GM12873 (cell line): Measurements from ENCODE around the gene NOL6.

Source experiments
- TF ChIP-seq, protein P1 (sequence below): IDR thresholded peaks from 2 replicates; pipeline ENCODE4 v1.5.1; 2012; ENCODE audit warnings: low read depth, mild to moderate bottlenecking, moderate library complexity, low read length, control low read depth; ENCODE audit not compliant: insufficient read depth; ENCODE audit errors: missing control alignments

The NOL6 gene

DNA sequence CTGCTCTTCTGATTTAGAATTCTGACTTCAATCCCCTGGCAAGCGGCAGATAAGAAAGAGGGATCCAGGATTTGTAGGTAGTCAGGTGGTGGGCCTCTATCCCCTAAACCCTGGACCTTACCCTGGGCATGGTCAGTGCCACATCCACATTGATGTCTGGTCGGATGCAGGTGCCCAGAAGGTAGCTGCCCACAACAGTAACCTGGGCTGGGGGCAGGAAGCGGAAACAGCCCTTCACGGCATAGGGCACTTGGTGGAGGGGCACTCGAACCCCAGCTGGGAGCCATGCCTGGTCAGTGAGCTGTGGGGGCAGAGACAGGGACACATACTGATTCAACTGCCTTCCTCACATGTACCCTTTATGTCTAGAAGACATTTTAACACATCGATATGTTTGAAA, 3.8 kb downstream of the NOL6 start:
- TF ChIP-seq, protein P1, sequence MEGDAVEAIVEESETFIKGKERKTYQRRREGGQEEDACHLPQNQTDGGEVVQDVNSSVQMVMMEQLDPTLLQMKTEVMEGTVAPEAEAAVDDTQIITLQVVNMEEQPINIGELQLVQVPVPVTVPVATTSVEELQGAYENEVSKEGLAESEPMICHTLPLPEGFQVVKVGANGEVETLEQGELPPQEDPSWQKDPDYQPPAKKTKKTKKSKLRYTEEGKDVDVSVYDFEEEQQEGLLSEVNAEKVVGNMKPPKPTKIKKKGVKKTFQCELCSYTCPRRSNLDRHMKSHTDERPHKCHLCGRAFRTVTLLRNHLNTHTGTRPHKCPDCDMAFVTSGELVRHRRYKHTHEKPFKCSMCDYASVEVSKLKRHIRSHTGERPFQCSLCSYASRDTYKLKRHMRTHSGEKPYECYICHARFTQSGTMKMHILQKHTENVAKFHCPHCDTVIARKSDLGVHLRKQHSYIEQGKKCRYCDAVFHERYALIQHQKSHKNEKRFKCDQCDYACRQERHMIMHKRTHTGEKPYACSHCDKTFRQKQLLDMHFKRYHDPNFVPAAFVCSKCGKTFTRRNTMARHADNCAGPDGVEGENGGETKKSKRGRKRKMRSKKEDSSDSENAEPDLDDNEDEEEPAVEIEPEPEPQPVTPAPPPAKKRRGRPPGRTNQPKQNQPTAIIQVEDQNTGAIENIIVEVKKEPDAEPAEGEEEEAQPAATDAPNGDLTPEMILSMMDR, result no peak

DNA sequence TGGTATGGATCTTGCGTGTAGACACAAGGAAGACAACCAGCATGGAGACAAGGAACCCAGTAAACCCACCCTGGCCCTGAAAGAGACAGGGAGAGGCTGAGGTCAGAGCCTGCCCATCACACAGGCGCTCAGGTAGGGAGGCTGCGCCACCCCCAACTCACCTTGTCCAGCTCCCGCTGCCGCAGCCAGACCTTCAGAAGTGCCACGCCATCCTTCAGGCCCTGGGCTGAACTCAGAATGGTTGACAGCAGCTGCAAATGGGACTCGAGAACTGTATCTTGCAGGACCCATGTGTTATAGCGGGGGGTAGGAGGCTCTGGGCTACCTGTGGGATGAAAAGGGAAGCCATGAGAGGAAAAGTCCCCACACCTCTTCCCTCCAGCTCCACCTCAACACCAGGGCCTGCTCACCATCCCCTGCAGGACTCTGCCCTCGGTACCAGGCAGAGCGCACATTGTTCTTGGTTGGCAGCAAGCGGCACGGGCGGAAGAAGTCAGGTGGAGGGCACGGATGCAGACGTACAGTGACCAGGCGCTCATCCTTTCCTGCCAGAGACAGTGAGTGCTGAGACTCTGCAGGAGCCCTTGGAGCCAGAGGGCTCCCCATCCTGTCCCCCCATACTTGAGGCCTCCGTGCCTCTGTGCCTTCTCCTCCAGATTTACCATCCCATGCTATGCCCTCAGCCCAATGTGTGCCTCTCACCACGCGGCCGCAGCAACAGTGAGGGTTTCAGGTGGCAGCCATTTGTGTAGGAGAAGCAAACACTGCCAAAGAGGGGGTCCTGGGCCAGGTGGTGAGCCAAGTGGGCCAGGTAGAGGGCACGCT, 4.7 kb downstream of the NOL6 start:
- TF ChIP-seq, protein P1, result no peak

DNA sequence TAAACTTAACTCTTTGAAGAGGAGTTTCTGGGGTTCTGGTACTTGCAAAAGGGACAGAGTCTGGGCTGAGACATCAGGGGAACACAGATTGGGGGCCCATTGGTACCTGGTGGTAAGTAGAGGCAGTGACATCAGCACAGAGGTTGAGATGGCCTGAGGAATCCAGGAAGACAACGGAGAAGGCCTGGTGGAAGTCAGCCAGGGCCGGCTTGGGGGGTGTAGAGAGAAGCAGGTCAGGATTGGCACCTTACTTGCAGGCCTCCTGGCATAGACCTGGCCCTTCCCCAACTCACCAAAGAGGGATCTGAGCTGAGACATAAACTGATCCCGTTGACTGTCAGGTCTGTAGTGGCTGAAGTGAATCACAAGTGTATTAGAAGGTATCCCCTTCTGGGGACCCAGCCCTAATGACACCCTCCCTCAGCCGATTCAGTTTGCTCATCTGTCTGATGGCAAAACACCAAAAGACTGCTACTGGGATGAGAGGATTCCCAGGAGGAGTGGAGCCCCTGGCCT, 5.5 kb downstream of the NOL6 start:
- TF ChIP-seq, protein P1, result no peak

DNA sequence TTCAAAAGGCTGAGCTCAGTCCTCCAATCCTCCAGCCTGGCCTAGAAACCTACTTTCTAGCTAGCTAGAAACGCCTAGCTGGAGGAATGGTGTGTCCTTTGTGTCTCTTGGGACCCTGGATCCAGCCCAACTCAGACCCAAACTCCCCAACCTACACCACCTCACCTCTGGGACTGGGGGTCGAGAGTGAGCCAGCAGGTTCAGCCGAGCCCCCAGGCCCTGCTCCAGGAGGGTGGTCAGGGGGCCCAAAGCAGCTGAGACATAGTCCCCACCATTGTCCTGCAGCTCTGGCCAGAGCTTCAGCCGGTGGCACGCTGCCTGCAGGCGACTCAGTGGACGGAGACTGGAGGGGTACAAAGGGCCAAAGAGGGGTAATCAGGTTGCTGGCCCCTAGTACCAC, 6.2 kb downstream of the NOL6 start:
- TF ChIP-seq, protein P1, result no peak

DNA sequence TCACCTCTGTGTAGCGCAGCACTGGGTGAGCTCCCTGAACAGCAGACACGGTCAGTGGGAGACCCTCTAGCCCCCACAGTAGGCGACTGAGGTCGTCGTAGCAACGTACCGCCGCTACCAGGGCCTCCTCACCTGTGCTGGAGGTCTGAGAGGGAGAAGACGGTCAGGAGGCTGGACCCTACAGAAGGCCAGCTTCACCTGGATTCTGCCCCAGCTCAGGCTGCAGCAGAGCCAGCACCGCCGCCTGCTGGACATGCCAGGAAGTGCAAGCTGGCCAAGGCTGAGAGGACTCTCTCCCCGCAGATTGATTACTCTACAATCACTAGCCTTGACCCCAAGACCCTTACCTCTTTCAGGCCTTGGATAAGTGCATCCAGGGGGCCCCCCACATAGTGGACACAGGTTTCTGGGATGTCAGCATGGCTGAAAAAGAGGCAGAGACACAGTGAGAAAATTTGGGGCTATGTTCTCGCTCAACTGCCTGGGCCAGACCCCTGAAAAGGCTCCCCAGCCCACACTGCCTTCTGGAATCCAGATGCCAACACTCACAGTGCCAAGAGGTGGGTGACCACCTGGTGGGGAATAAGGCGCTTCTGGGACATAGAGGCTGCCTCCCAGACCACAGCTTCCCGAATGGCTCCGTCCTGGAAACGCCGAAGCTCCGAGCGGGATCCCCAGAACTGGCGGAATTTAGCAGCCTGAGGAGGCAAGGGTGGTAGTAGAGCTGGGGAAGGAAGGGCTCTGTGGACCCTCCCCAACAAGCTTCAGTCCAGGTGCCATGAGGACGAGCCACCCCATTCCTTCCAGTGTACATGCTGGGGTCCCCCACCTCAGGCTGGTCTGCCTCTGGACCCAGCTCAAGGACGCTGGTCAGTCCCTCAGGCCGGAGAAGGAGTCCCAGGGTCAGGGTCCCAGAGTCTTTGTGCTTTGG, 6.9 kb downstream of the NOL6 start:
- TF ChIP-seq, protein P1, result peak; percentile 99

DNA sequence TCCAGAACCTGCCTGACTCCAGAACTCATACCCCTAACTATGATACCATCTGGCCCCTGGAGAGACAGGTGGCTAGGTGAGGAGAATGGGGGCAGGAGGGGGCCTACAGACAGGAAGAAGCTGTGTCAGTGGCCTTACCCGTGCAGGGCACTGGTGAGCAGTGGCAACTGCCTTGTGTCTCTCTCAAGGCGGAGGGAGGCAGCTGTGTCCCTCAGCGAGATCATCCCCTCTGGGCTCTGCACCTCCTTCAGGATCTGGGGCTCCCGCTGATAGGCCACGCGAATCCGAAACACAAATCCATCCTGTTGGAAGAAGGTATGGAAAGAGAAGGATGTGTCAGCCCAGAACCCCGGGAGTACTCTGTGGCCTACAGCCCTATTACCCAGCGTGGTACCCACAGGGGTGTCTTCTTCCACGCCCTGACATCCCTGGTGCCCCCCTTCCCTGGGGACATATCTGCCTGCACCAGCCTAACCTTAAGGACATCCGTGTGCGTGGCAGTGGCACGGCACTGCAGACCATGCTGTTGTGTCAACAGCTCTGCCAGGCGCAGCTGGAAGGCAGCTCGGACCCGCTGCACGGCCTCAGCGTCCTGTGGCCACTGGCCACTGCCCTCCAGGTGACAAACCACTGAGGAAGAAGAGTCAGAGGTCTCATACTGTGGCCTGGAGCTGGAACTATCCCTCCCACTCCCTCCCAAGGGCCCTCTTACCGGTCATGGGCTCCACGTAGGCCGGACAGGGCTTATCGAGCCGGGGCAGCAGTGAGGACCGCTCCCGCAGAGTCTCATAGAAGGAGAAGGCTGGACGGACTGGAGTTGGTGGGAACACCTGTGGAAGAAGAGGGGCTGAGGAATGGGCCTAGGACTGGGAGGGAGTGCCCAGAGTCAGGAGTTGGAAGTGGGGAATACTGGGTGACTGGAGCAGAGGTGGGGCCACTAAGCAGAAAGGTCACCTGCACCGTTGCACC, 7.8 kb downstream of the NOL6 start:
- TF ChIP-seq, protein P1, result no peak
